Activated CD8-positive, alpha-beta T cell treated with anti-CD3 and anti-CD28 coated beads for 36 hours (primary cell): Measurements from ENCODE around the gene TBC1D22A. TPM values are rescaled to one million over a fixed set of nuclear protein-coding genes. Genes with fewer than 3 reads are reported as not detected.

ENCODE experiments used
- ATAC-seq: fragments of 200-7000 bp; cut with Tn5 transposase; one replicate; pipeline ENCODE4 v1.10.0; 2021; ENCODE audit warnings: mild to moderate bottlenecking, moderate library complexity
- CTCF ChIA-PET: fragments of 350-600 bp; sonication (Branson Sonifier 250); formaldehyde crosslinking; loops from one replicate; lab custom pipeline; 2021; ENCODE audit warnings: antibody characterized with exemption; lab: Charles Lee
- POLR2A ChIA-PET: fragments of 350-600 bp; sonication (Branson Sonifier 250); formaldehyde crosslinking; loops from one replicate; lab custom pipeline; 2021; ENCODE audit warnings: antibody characterized with exemption; lab: Charles Lee
- DNase-seq: peaks from one replicate; pipeline ENCODE4 v3.0.0-alpha.2; 2020
- H3K27ac Mint-ChIP-seq: one replicate; pipeline ENCODE4 v1.8.0; 2021; ENCODE audit warnings: mild to moderate bottlenecking, mixed read lengths
- H3K27me3 Mint-ChIP-seq: one replicate; pipeline ENCODE4 v1.8.0; 2021; ENCODE audit warnings: mixed read lengths
- H3K36me3 Mint-ChIP-seq: one replicate; pipeline ENCODE4 v1.8.0; 2021; ENCODE audit warnings: low read depth, mixed read lengths
- H3K4me1 Mint-ChIP-seq: one replicate; pipeline ENCODE4 v1.8.0; 2021; ENCODE audit warnings: low read depth, mixed read lengths
- H3K4me3 Mint-ChIP-seq: one replicate; pipeline ENCODE4 v1.8.0; 2021; ENCODE audit warnings: mild to moderate bottlenecking, moderate library complexity, mixed read lengths
- H3K9me3 Mint-ChIP-seq: one replicate; pipeline ENCODE4 v1.8.0; 2021; ENCODE audit warnings: mixed read lengths
- CTCF ChIP-seq: fragments of 200-600 bp; IDR thresholded peaks from one replicate; pipeline ENCODE4 v1.8.0; 2022; ENCODE audit warnings: antibody characterized with exemption, mild to moderate bottlenecking
- intact Hi-C: fragments of 100-400 bp; cut with micrococcal nuclease; formaldehyde crosslinking; loops from one replicate; pipeline ENCODE4 v1.10.0; 2022
- total RNA-seq, 2 experiments: library from RNA; stranded (reverse); gene quantifications; one replicate each; pipeline ENCODE4 v1.2.3, GENCODE V29; 2021

TBC1D22A gene
- total RNA-seq, 2 experiments from 2014 or later: 41.0 to 42.8 TPM

- ATAC-seq: no peak
- peaks cover 3% of the 10 kb centered on the region for H3K4me1 Mint-ChIP-seq
- POLR2A ChIA-PET: no interaction called here
- DNase-seq: no peak
- no peaks in the 10 kb centered on the region for H3K27me3 Mint-ChIP-seq
- peaks cover 9% of the 10 kb centered on the region for H3K36me3 Mint-ChIP-seq
- H3K4me3 Mint-ChIP-seq: no peak overlapping the region
- CTCF ChIA-PET: no interaction called here
- no peaks in the 10 kb centered on the region for H3K9me3 Mint-ChIP-seq
- no peak for TF ChIP-seq CTCF
- intact Hi-C loops: no loop called here
- H3K27ac Mint-ChIP-seq: no peak overlapping the region
Observed at GRCh38 chr22:47100646-47101200, 338.3 kb downstream of the TBC1D22A start.

- Mint-ChIP-seq H3K4me3 (no peak overlapping the region), H3K27me3 (no peaks in the 10 kb centered on the region), H3K9me3 (no peaks in the 10 kb centered on the region), H3K27ac (no peak overlapping the region), H3K4me1 (peaks cover 3% of the 10 kb centered on the region), H3K36me3 (peaks cover 9% of the 10 kb centered on the region)
- TF ChIP-seq CTCF: no peak
- intact Hi-C loops: no loop called here
- CTCF ChIA-PET: no interaction called here
- no peak for DNase-seq
- POLR2A ChIA-PET: no interaction called here
- ATAC-seq: no peak
Observed at GRCh38 chr22:47101321-47101885, 339.0 kb downstream of the TBC1D22A start.

GRCh38 chr22:47102081-47102480 lies 339.6 kb downstream of the TBC1D22A start:
- intact Hi-C loops: no loop called here
- DNase-seq (no peak), ATAC-seq (no peak)
- Mint-ChIP-seq H3K9me3 (no peaks in the 10 kb centered on the region), H3K27ac (no peak overlapping the region), H3K36me3 (peaks cover 10% of the 10 kb centered on the region), H3K27me3 (no peaks in the 10 kb centered on the region), H3K4me1 (peaks cover 2% of the 10 kb centered on the region), H3K4me3 (no peak overlapping the region)
- ChIA-PET CTCF (no interaction called here), POLR2A (no interaction called here)
- no peak for TF ChIP-seq CTCF

- no peak for TF ChIP-seq CTCF
Observed at GRCh38 chr22:47102648-47103047, 340.2 kb downstream of the TBC1D22A start.

GRCh38 chr22:47105085-47105484 lies 342.6 kb downstream of the TBC1D22A start:
- DNase-seq (no peak), ATAC-seq (no peak)

More at GRCh38 chr22:47102648-47103047, 340.2 kb downstream of the TBC1D22A start:
- DNase-seq (no peak), ATAC-seq (no peak)
- ChIA-PET POLR2A (no interaction called here), CTCF (no interaction called here)
- intact Hi-C loops: no loop called here
- Mint-ChIP-seq H3K4me3 (no peak overlapping the region), H3K36me3 (peaks cover 10% of the 10 kb centered on the region), H3K9me3 (no peaks in the 10 kb centered on the region), H3K27ac (no peak overlapping the region), H3K27me3 (no peaks in the 10 kb centered on the region), H3K4me1 (peaks cover 6% of the 10 kb centered on the region)

More at GRCh38 chr22:47105085-47105484, 342.6 kb downstream of the TBC1D22A start:
- Mint-ChIP-seq H3K27ac (no peak overlapping the region), H3K36me3 (peaks cover 10% of the 10 kb centered on the region), H3K4me3 (no peak overlapping the region), H3K4me1 (peaks cover 6% of the 10 kb centered on the region), H3K27me3 (no peaks in the 10 kb centered on the region), H3K9me3 (no peaks in the 10 kb centered on the region)
- ChIA-PET CTCF (no interaction called here), POLR2A (no interaction called here)
- intact Hi-C loops: no loop called here
- TF ChIP-seq CTCF: no peak
